ENCODE measurements around the gene TEX53. TPM values are rescaled to one million over a fixed set of nuclear protein-coding genes. Genes with fewer than 3 reads are reported as not detected.
A peak's percentile ranks its signal among the peaks of the same experiment; 100 is the strongest.

The TEX53 gene
- total RNA-seq, 3 donors from 2014 or later = not detected

DNA sequence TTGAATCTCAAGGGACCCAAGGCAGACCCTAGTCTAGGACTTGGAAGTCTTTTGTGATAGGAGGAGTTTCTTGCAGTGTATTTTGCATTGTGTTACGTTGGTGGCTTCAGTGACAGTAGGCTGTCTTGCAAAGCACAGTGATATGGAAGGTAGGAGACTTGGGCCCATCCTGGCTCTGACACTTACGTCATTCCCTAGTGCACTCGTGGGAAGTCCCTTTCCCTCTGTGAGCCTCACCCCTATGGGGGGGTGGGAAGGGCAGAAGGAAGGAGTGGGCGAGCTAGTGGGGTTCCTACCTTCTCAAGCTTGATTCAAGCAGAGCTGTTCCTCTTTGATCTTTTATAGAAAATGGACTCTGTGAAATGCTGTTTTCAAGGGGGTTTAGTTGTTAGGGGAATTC is 9.2 kb upstream of the TEX53 start:
- Histone ChIP-seq H3K9me3 (no peaks in the 10 kb centered on the region), H3K36me3 (ENCODE audit: low read depth) (no peaks in the 10 kb centered on the region), H3K4me1 (ENCODE audit: low read depth) (no peaks in the 10 kb centered on the region), H3K4me3 (no peak overlapping the region)
- intact Hi-C loops (cut with DNase I, micrococcal nuclease) = no loop called here
- no peak for DNase-seq
- TF ChIP-seq, protein P1, sequence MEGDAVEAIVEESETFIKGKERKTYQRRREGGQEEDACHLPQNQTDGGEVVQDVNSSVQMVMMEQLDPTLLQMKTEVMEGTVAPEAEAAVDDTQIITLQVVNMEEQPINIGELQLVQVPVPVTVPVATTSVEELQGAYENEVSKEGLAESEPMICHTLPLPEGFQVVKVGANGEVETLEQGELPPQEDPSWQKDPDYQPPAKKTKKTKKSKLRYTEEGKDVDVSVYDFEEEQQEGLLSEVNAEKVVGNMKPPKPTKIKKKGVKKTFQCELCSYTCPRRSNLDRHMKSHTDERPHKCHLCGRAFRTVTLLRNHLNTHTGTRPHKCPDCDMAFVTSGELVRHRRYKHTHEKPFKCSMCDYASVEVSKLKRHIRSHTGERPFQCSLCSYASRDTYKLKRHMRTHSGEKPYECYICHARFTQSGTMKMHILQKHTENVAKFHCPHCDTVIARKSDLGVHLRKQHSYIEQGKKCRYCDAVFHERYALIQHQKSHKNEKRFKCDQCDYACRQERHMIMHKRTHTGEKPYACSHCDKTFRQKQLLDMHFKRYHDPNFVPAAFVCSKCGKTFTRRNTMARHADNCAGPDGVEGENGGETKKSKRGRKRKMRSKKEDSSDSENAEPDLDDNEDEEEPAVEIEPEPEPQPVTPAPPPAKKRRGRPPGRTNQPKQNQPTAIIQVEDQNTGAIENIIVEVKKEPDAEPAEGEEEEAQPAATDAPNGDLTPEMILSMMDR (IDR thresholded peaks at IDR 0.05) = no peak
- ATAC-seq = no peak

DNA sequence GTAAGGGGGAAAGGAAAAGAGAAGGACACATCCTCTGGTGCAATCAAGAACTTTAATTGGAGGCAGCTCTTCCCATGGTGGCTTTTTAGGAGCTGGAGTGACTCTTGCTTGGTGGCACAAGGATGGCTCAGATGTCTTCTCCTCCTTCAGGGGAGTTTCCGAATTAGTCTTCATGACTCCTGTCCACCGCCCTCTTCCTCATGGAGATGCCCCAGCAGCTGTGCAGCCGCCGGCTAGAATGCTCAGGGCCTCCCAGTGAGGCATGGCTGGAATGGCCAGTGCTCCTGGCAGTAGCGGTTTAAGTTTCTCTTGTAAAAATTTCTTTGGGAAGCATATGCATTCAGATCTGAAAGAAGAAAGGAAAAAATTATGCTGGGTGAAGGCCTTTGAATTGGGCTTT is 8.8 kb upstream of the TEX53 start:
- DNase-seq (no peak), ATAC-seq (no peak)
- TF ChIP-seq, protein P1 (IDR thresholded peaks at IDR 0.05) = no peak
- Histone ChIP-seq H3K4me1 (ENCODE audit: low read depth) (no peaks in the 10 kb centered on the region), H3K36me3 (ENCODE audit: low read depth) (no peaks in the 10 kb centered on the region), H3K4me3 (no peak overlapping the region), H3K9me3 (no peaks in the 10 kb centered on the region)
- intact Hi-C loops (cut with DNase I, micrococcal nuclease) = no loop called here

DNA sequence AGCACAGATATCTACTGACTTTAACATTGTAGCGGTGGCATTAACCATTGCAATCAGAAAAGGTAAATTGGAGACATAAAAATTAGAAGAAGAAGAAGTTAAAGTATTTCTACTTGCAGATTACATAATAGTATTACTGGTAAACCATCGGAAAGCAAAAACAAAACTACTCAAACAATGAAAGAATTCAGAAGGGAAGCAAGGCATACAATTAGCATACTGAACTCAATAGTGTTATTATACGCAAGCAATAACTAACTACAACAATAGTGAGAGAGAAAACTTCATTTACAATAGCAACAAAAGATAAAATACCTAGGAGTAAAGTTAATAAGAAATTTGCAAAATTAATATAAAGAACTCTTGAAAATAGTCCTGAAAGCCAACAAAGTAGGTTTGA is 6.6 kb upstream of the TEX53 start:
- no peaks in the 10 kb centered on the region for H3K9me3 ChIP-seq
- H3K4me3 ChIP-seq = no peak overlapping the region
- TF ChIP-seq, protein P1 (IDR thresholded peaks at IDR 0.05) = no peak
- ATAC-seq = no peak
- DNase-seq = no peak
- intact Hi-C loops (cut with DNase I, micrococcal nuclease) = no loop called here
- no peaks in the 10 kb centered on the region for H3K4me1 ChIP-seq (ENCODE audit: low read depth)
- H3K36me3 ChIP-seq (ENCODE audit: low read depth) = no peaks in the 10 kb centered on the region

DNA sequence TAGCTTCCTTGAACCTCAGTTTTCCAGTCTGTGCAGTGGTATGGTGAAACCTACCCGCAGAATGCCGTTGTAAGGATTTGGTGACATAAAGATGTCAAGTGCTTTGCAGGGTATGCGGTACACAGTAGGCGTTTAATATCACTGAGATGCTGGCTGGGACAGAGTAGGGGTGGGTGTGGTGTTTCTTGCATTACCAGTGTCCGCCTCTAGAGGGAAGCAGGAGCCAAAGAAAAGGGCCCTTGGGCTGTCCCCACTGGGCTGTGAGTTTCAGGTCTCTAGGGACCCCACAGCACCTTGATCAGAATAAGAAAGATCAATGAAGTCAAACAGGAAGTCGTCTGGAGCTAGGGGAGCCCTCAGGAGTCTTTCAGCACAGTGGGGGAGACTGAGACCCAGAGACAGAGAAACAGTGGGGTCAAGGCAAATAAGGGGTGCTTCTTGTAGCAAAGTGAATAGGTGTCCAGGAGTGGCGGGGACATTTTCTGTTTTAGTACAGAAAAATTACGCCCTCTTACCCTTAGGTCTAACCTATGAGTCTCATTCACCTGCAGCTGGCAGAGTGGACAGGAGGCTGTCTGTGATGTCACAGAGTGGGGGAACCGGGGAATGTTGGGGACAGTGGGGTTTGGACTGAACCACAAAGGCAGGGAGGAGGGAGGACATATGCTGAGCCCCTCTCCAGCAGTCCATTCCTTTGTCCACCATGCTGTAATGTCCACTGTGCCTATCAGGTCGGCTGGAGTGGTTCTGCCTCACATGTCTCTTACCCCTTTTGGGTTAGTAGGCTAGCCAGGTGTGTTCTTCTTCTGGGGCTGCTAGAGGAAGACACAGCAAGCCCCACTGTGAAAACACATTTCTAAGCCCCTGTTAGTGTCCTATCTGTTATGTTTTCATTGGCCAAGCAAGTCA is 4.7 kb upstream of the TEX53 start:
- Histone ChIP-seq H3K36me3 (ENCODE audit: low read depth) (no peaks in the 10 kb centered on the region), H3K4me1 (ENCODE audit: low read depth) (no peaks in the 10 kb centered on the region), H3K9me3 (no peaks in the 10 kb centered on the region), H3K4me3 (no peak overlapping the region)
- TF ChIP-seq, protein P1 (IDR thresholded peaks at IDR 0.05) = peak; percentile 39
- intact Hi-C loops (cut with DNase I, micrococcal nuclease) = no loop called here
- ATAC-seq = peak; percentile 83
- peak in 2 of 3 donors; percentile 42 to 70 for DNase-seq

DNA sequence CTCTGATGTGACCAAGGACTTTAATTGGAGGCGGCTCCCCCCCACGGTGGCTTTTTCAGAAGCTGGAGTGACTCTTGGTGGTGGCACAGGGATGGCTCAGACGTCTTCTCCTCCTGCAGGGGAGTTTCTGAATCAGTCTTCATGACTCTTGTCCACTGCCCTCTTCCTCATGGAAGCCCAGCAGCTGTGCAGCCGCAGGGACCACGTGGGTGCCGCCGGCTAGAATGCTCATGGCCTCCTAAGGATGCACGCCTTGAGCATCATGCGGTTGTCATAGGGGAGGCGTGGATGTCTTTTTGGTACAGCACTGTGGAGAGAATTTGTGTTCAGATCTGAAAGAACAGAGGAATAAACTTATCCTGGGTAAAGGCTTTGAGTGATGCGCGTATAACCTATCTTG is 1.3 kb downstream of the TEX53 start:
- DNase-seq (no peak), ATAC-seq (no peak)
- H3K4me1 ChIP-seq (ENCODE audit: low read depth) = no peaks in the 10 kb centered on the region
- H3K4me3 ChIP-seq = no peak overlapping the region
- no peaks in the 10 kb centered on the region for H3K36me3 ChIP-seq (ENCODE audit: low read depth)
- intact Hi-C loops (cut with DNase I, micrococcal nuclease) = loop anchor here (5.0 to 10.0 kb wide), 2 partner anchors 249 to 322 kb away; no protein-coding TSS in a partner anchor
- TF ChIP-seq, protein P1 (IDR thresholded peaks at IDR 0.05) = no peak
- no peaks in the 10 kb centered on the region for H3K9me3 ChIP-seq
